Measurements from ENCODE around the gene ZNF451. TPM values are rescaled to one million over a fixed set of nuclear protein-coding genes. Genes with fewer than 3 reads are reported as not detected.

ZNF451 gene
- total RNA-seq, 1 donor from 2014 or later = 34.4 TPM

DNA sequence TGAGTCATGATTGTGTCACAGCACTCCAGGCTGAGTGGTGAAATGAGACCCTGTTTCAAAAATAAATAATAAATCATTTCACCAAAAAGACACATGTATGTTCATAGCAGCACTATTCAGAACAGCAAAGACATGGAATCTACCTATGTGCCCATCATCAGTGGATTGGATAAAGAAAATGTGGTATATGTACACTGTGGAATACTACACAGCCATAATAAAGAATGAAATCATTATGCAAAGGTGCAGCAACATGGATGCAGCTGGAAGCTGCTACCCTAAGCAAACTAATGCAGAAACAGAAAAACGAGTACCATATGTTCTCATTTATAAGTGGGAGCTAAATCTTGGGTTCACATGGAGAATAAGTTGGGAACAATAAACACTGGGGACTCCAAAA, 33.1 kb downstream of the ZNF451 start:
- TF ChIP-seq, protein P1, sequence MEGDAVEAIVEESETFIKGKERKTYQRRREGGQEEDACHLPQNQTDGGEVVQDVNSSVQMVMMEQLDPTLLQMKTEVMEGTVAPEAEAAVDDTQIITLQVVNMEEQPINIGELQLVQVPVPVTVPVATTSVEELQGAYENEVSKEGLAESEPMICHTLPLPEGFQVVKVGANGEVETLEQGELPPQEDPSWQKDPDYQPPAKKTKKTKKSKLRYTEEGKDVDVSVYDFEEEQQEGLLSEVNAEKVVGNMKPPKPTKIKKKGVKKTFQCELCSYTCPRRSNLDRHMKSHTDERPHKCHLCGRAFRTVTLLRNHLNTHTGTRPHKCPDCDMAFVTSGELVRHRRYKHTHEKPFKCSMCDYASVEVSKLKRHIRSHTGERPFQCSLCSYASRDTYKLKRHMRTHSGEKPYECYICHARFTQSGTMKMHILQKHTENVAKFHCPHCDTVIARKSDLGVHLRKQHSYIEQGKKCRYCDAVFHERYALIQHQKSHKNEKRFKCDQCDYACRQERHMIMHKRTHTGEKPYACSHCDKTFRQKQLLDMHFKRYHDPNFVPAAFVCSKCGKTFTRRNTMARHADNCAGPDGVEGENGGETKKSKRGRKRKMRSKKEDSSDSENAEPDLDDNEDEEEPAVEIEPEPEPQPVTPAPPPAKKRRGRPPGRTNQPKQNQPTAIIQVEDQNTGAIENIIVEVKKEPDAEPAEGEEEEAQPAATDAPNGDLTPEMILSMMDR (IDR thresholded peaks at IDR 0.05; ENCODE audit: insufficient read depth, low read length, poor library complexity, severe bottlenecking) = no peak
- Histone ChIP-seq H3K36me3 (ENCODE audit: control insufficient read depth, insufficient read depth, low read length) (no peaks in the 10 kb centered on the region), H3K27me3 (ENCODE audit: control insufficient read depth, insufficient read depth, low read length) (no peaks in the 10 kb centered on the region), H3K4me3 (ENCODE audit: low read depth, low read length) (no peak overlapping the region)
- no peak for DNase-seq (ENCODE audit: low read depth)

GRCh38 chr6:57127763-57128162, 37.8 kb downstream of the ZNF451 start:
- no peaks in the 10 kb centered on the region for H3K27me3 ChIP-seq (ENCODE audit: control insufficient read depth, insufficient read depth, low read length)
- no peak for DNase-seq (ENCODE audit: low read depth)

GRCh38 chr6:57130661-57131177, 40.7 kb downstream of the ZNF451 start:
- DNase-seq (ENCODE audit: low read depth) = no peak
- TF ChIP-seq, protein P1 (IDR thresholded peaks at IDR 0.05; ENCODE audit: insufficient read depth, low read length, poor library complexity, severe bottlenecking) = no peak
- H3K36me3 ChIP-seq (ENCODE audit: control insufficient read depth, insufficient read depth, low read length) = no peaks in the 10 kb centered on the region
- H3K4me3 ChIP-seq (ENCODE audit: low read depth, low read length) = no peak overlapping the region
- H3K27me3 ChIP-seq (ENCODE audit: control insufficient read depth, insufficient read depth, low read length) = no peaks in the 10 kb centered on the region

More at GRCh38 chr6:57127763-57128162, 37.8 kb downstream of the ZNF451 start:
- TF ChIP-seq, protein P1 (IDR thresholded peaks at IDR 0.05; ENCODE audit: insufficient read depth, low read length, poor library complexity, severe bottlenecking) = no peak
- Histone ChIP-seq H3K4me3 (ENCODE audit: low read depth, low read length) (no peak overlapping the region), H3K36me3 (ENCODE audit: control insufficient read depth, insufficient read depth, low read length) (no peaks in the 10 kb centered on the region)

DNA sequence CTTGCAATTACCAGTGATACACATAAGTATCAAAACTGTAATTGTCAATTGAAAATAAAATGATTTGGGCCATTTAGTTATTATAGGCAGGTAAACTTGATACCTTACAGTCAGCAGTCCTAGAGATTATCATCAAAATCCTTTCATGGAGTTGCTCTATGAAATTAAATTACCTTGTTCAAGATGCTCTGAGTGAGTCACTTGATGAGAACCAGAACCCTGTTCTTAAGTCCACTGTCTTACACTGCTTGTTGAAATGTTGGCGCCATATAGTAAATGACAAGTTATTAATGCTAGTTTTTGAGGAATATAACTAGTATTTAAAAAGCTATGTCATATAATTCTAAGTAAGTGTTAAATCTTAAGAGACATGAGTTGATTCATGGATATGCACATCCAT, 45.0 kb downstream of the ZNF451 start:
- TF ChIP-seq, protein P1 (IDR thresholded peaks at IDR 0.05; ENCODE audit: insufficient read depth, low read length, poor library complexity, severe bottlenecking) = no peak
- no peaks in the 10 kb centered on the region for H3K27me3 ChIP-seq (ENCODE audit: control insufficient read depth, insufficient read depth, low read length)
- no peak for DNase-seq (ENCODE audit: low read depth)
- H3K36me3 ChIP-seq (ENCODE audit: control insufficient read depth, insufficient read depth, low read length) = no peaks in the 10 kb centered on the region
- no peak overlapping the region for H3K4me3 ChIP-seq (ENCODE audit: low read depth, low read length)

- H3K27me3 ChIP-seq (ENCODE audit: control insufficient read depth, insufficient read depth, low read length) = no peaks in the 10 kb centered on the region
- no peaks in the 10 kb centered on the region for H3K36me3 ChIP-seq (ENCODE audit: control insufficient read depth, insufficient read depth, low read length)
- DNase-seq (ENCODE audit: low read depth) = no peak
- TF ChIP-seq, protein P1 (IDR thresholded peaks at IDR 0.05; ENCODE audit: insufficient read depth, low read length, poor library complexity, severe bottlenecking) = no peak
- H3K4me3 ChIP-seq (ENCODE audit: low read depth, low read length) = no peak overlapping the region
Measured at GRCh38 chr6:57135885-57136284, 45.9 kb downstream of the ZNF451 start.

GRCh38 chr6:57137350-57137749, 47.4 kb downstream of the ZNF451 start:
- DNase-seq (ENCODE audit: low read depth) = no peak
- no peak overlapping the region for H3K4me3 ChIP-seq (ENCODE audit: low read depth, low read length)
- no peaks in the 10 kb centered on the region for H3K27me3 ChIP-seq (ENCODE audit: control insufficient read depth, insufficient read depth, low read length)
- H3K36me3 ChIP-seq (ENCODE audit: control insufficient read depth, insufficient read depth, low read length) = no peaks in the 10 kb centered on the region
- TF ChIP-seq, protein P1 (IDR thresholded peaks at IDR 0.05; ENCODE audit: insufficient read depth, low read length, poor library complexity, severe bottlenecking) = no peak
